RWPE1 (cell line): Measurements from ENCODE around the gene USP38.
A peak's percentile ranks its signal among the peaks of the same experiment; 100 is the strongest.
"Not testable (repeated sequence)": the region's sequence is repeated elsewhere in the genome, so short reads cannot be mapped to it uniquely, and the experiment has no call there.

ENCODE experiments used
- CTCF ChIA-PET: fragments of 350-600 bp; sonication (Branson Sonifier 250); formaldehyde crosslinking; extraction: SDS; loops from one replicate; lab custom pipeline; 2021; lab: Yijun Ruan, JAX
- POLR2A ChIA-PET: fragments of 400-600 bp; formaldehyde crosslinking; extraction: SDS; loops from one replicate; lab custom pipeline; 2020; ENCODE audit warnings: antibody characterized with exemption; ENCODE audit not compliant: low non-redundant PET; lab: Yijun Ruan, JAX
- DNase-seq: peaks from one replicate; pipeline ENCODE4 v3.0.0; 2012; ENCODE audit warnings: low spot score
- H3K27ac ChIP-seq: fragments of 450-650 bp; 2 replicates; pipeline ENCODE4 v1.5.1; 2017
- TF ChIP-seq, protein P1 (sequence below): fragments of 450-650 bp; conservative IDR thresholded peaks from 2 replicates; pipeline ENCODE4 v1.5.1; 2017; ENCODE audit warnings: low read depth, mild to moderate bottlenecking

USP38 gene

DNA sequence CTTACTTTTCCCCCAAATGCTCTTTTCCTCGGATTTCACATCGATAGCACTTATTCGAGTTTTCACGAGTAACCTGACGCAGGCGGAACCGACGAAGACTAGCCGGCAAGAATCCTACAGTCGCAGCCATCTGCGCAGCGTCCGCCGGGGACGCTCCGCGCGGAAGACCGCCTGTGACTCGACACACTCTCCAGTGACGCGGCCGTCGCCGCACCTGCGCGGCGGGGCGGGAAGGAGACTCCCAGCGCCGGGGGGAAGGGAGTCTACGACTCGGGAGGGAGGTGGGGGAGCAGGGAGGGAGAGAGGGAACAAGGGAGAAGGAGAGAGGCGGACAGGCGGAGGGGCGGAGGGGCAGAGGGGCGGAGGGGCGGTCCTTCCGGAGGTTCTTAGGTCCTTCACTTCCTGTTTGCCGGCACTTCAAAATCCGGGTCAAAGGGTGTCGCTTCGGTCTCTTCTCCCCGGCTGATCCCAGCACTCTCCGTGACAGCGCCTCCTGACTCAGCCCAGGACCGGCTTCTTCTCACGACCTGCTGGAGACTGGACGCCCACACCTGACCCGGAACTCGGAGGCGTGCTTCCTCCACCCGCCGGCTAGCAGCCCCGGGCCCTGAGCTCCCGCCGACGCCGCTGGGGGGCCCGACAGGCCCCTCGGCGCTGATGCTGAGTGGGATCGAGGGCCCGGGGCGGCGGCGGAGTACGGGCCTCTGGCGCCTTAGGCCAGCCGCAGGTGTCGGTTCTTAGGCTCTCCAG lies at the start of gene USP38:
Gene USP38 (plus strand): TSS at position 415 of the 750 bp plus-strand sequence. CDS start 534 bp downstream, outside the sequence.
- POLR2A ChIA-PET, result interaction anchor here (1.1 kb wide), 1 partner anchor 152 kb away, joined by 5 read pairs; the partner anchor contains the start of gene GAB1

DNA sequence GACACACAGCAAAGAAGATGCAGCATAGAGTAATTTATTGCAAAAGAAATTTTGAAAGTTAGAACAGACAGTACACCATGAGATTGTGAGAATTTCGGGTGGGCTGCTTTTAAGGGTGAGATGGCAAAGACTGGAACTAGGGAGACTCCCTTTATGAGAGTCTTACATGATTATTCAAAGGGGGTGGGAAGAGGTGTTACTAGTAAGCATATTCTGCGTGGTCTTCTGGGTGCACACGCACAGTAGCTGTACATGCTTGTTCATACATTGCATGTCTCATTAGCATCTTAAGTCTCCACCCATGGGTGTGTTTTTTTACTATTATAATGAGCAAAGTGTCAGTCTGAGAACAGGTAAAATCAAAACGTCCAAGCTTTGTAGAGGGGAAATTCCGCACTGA lies 49.4 kb upstream of the USP38 start:
- no peak for DNase-seq
- H3K27ac ChIP-seq, result no peak overlapping the region
- ChIA-PET POLR2A (interaction anchor here (0.5 kb wide), 1 partner anchor 206 kb away, joined by 3 read pairs; no protein-coding TSS in a partner anchor), CTCF (interaction anchor here (0.7 kb wide), 1 partner anchor 25 kb away, joined by 3 read pairs; no protein-coding TSS in a partner anchor)
- TF ChIP-seq, protein P1, sequence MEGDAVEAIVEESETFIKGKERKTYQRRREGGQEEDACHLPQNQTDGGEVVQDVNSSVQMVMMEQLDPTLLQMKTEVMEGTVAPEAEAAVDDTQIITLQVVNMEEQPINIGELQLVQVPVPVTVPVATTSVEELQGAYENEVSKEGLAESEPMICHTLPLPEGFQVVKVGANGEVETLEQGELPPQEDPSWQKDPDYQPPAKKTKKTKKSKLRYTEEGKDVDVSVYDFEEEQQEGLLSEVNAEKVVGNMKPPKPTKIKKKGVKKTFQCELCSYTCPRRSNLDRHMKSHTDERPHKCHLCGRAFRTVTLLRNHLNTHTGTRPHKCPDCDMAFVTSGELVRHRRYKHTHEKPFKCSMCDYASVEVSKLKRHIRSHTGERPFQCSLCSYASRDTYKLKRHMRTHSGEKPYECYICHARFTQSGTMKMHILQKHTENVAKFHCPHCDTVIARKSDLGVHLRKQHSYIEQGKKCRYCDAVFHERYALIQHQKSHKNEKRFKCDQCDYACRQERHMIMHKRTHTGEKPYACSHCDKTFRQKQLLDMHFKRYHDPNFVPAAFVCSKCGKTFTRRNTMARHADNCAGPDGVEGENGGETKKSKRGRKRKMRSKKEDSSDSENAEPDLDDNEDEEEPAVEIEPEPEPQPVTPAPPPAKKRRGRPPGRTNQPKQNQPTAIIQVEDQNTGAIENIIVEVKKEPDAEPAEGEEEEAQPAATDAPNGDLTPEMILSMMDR, result no peak

More for the DNA sequence above, at the start of gene USP38:
- TF ChIP-seq, protein P1, result no peak
- H3K27ac ChIP-seq, result peak within 1 kb of the TSS; percentile 96
- CTCF ChIA-PET, result interaction anchor here (0.5 to 0.7 kb wide), 2 partner anchors 143 to 299 kb away, joined by 3 read pairs; no protein-coding TSS in a partner anchor
- DNase-seq, result peak; percentile 79

GRCh38 chr4:143140696-143141095 lies 44.0 kb upstream of the USP38 start:
- ChIA-PET POLR2A (no interaction called here), CTCF (no interaction called here)
- no peak overlapping the region for H3K27ac ChIP-seq
- TF ChIP-seq, protein P1, result no peak
- DNase-seq, result no peak

GRCh38 chr4:143148521-143148920 lies 36.2 kb upstream of the USP38 start:
- CTCF ChIA-PET, result no interaction called here
- no peak overlapping the region for H3K27ac ChIP-seq
- TF ChIP-seq, protein P1, result no peak
- POLR2A ChIA-PET, result no interaction called here
- DNase-seq, result no peak

DNA sequence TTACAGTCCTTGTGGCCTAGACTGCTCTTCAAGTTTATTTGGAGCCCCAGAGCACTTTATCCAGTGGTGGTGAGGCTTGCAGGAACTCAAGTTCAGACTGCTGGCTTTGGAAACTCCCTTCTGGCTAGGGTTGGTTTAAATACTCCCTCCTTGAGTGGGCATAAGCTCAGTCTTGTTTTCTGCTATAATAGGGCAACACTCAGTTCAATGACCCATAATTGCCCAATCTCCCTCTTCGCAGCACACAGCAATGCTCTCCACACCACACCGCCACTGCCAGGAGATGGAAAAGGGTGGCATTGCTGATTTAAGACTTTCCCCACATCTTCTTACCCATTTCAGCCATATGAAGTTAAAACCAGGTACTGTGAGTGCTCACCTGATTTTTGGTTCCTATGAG lies 27.9 kb upstream of the USP38 start:
- TF ChIP-seq, protein P1, result no peak
- CTCF ChIA-PET, result no interaction called here
- DNase-seq, result no peak
- POLR2A ChIA-PET, result no interaction called here
- H3K27ac ChIP-seq, result no peak overlapping the region

- TF ChIP-seq, protein P1, result no peak
- ChIA-PET CTCF (no interaction called here), POLR2A (no interaction called here)
- DNase-seq, result no peak
- no peak overlapping the region for H3K27ac ChIP-seq
These were observed 21.1 kb upstream of the USP38 start for GRCh38 chr4:143163614-143164013.

DNA sequence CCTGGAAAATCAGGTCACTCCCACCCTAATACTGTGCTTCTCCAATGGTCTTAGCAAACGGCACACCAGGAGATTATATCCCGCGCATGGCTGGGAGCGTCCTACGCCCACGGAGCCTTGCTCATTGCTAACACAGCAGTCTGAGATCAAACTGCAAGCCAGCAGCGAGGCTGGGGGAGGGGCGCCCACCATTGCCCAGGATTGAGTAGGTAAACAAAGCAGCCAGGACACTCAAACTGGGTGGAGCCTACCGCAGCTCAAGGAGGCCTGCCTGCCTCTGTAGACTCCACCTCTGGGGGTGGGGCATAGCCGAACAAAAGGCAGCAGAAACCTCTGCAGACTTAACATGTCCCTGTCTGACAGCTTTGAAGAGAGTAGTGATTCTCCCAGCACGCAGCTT lies 18.0 kb upstream of the USP38 start:
- CTCF ChIA-PET, POLR2A ChIA-PET, H3K27ac ChIP-seq, DNase-seq: not testable (repeated sequence)
